ENCODE data around the gene WIPI1. TPM values are rescaled to one million over a fixed set of nuclear protein-coding genes. Genes with fewer than 3 reads are reported as not detected.

Gene WIPI1
- total and polyA plus RNA-seq, 10 of the 15 experiments (the other 5 are each of a cell fraction or from before 2014, with no cell fraction given) = 6.5 to 44.5 (median 26.2) TPM

DNA sequence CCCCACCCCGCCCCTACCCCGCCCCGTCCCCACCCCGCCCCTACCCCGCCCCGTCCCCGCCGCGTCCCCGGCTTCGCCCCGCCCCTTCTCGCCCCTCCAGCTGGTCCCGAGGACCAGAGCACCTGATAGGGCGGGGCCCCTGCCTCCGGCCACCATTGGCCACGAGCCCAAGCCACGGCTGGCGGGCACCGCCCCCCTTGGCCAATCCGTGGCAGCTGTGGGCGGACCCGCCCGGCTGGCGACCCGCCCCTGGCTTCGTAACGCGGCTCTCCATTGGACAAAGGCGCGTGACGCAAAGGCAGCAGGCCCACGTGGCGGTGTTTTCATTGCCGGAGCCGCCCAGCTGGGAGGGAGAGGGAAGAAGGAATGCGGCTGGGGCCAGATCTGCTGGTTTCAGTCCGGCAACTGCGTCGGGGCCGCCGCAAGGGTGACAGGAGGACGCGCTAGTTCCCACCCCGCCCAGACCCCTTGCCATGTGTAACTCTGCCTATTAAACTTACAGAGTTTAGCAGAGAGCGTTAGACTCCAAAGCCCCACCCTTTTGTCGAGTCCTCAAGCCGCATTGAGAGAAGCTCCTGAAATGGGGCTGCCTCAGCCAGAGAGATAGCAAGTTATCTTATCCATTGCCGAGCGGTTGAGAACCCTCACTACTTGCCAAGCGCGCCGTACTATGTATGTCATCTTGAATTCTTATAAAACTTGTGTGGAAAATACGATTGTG, 403 bp upstream of the WIPI1 start (continued):
- TF ChIP-seq, protein P1, sequence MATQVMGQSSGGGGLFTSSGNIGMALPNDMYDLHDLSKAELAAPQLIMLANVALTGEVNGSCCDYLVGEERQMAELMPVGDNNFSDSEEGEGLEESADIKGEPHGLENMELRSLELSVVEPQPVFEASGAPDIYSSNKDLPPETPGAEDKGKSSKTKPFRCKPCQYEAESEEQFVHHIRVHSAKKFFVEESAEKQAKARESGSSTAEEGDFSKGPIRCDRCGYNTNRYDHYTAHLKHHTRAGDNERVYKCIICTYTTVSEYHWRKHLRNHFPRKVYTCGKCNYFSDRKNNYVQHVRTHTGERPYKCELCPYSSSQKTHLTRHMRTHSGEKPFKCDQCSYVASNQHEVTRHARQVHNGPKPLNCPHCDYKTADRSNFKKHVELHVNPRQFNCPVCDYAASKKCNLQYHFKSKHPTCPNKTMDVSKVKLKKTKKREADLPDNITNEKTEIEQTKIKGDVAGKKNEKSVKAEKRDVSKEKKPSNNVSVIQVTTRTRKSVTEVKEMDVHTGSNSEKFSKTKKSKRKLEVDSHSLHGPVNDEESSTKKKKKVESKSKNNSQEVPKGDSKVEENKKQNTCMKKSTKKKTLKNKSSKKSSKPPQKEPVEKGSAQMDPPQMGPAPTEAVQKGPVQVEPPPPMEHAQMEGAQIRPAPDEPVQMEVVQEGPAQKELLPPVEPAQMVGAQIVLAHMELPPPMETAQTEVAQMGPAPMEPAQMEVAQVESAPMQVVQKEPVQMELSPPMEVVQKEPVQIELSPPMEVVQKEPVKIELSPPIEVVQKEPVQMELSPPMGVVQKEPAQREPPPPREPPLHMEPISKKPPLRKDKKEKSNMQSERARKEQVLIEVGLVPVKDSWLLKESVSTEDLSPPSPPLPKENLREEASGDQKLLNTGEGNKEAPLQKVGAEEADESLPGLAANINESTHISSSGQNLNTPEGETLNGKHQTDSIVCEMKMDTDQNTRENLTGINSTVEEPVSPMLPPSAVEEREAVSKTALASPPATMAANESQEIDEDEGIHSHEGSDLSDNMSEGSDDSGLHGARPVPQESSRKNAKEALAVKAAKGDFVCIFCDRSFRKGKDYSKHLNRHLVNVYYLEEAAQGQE (IDR thresholded peaks at IDR 0.05; ENCODE audit: low read depth, low read length) = no peak
- TF ChIP-seq RUNX3 (IDR thresholded peaks at IDR 0.05; ENCODE audit: low read length) (peak; percentile 12; the same call in 1 of the 2 replicates), FOS (IDR thresholded peaks at IDR 0.05; ENCODE audit: borderline replicate concordance, extremely low read depth, insufficient read length) (peak; percentile 47), ZNF207 (IDR thresholded peaks at IDR 0.05; ENCODE audit: borderline replicate concordance) (no peak), BRCA1 (IDR thresholded peaks at IDR 0.05; ENCODE audit: low read depth, low read length) (no peak), MEF2A (IDR thresholded peaks at IDR 0.05; ENCODE audit: insufficient read depth, low read depth, low read length) (no peak), HDGF (IDR thresholded peaks at IDR 0.05) (peak; percentile 81), NBN (IDR thresholded peaks at IDR 0.05) (no peak), CREM (IDR thresholded peaks at IDR 0.05; ENCODE audit: low read depth) (peak; percentile 77), MYB (IDR thresholded peaks at IDR 0.05; ENCODE audit: borderline replicate concordance, low read depth, low read length) (no peak), ETV6 (conservative IDR thresholded peaks at IDR 0.05 in 1 of 2, IDR thresholded peaks at IDR 0.05 in 1 of 2; ENCODE audit: borderline replicate concordance in 1 of 2, low read depth in 1 of 2) (no peak), STAT3 (IDR thresholded peaks at IDR 0.05; ENCODE audit: low read depth, low read length) (no peak), BMI1 (IDR thresholded peaks at IDR 0.05; ENCODE audit: borderline replicate concordance) (no peak), SMARCA5 (IDR thresholded peaks at IDR 0.05) (no peak)
- TF ChIP-seq, protein P2, sequence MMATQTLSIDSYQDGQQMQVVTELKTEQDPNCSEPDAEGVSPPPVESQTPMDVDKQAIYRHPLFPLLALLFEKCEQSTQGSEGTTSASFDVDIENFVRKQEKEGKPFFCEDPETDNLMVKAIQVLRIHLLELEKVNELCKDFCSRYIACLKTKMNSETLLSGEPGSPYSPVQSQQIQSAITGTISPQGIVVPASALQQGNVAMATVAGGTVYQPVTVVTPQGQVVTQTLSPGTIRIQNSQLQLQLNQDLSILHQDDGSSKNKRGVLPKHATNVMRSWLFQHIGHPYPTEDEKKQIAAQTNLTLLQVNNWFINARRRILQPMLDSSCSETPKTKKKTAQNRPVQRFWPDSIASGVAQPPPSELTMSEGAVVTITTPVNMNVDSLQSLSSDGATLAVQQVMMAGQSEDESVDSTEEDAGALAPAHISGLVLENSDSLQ (IDR thresholded peaks at IDR 0.05) = no peak
- TF ChIP-seq, protein P3, sequence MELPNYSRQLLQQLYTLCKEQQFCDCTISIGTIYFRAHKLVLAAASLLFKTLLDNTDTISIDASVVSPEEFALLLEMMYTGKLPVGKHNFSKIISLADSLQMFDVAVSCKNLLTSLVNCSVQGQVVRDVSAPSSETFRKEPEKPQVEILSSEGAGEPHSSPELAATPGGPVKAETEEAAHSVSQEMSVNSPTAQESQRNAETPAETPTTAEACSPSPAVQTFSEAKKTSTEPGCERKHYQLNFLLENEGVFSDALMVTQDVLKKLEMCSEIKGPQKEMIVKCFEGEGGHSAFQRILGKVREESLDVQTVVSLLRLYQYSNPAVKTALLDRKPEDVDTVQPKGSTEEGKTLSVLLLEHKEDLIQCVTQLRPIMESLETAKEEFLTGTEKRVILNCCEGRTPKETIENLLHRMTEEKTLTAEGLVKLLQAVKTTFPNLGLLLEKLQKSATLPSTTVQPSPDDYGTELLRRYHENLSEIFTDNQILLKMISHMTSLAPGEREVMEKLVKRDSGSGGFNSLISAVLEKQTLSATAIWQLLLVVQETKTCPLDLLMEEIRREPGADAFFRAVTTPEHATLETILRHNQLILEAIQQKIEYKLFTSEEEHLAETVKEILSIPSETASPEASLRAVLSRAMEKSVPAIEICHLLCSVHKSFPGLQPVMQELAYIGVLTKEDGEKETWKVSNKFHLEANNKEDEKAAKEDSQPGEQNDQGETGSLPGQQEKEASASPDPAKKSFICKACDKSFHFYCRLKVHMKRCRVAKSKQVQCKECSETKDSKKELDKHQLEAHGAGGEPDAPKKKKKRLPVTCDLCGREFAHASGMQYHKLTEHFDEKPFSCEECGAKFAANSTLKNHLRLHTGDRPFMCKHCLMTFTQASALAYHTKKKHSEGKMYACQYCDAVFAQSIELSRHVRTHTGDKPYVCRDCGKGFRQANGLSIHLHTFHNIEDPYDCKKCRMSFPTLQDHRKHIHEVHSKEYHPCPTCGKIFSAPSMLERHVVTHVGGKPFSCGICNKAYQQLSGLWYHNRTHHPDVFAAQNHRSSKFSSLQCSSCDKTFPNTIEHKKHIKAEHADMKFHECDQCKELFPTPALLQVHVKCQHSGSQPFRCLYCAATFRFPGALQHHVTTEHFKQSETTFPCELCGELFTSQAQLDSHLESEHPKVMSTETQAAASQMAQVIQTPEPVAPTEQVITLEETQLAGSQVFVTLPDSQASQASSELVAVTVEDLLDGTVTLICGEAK (IDR thresholded peaks at IDR 0.05; ENCODE audit: borderline replicate concordance) = no peak
- TF ChIP-seq, protein P4, sequence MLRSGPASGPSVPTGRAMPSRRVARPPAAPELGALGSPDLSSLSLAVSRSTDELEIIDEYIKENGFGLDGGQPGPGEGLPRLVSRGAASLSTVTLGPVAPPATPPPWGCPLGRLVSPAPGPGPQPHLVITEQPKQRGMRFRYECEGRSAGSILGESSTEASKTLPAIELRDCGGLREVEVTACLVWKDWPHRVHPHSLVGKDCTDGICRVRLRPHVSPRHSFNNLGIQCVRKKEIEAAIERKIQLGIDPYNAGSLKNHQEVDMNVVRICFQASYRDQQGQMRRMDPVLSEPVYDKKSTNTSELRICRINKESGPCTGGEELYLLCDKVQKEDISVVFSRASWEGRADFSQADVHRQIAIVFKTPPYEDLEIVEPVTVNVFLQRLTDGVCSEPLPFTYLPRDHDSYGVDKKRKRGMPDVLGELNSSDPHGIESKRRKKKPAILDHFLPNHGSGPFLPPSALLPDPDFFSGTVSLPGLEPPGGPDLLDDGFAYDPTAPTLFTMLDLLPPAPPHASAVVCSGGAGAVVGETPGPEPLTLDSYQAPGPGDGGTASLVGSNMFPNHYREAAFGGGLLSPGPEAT (IDR thresholded peaks at IDR 0.05; ENCODE audit: low read depth) = no peak
- TF ChIP-seq, protein P5, sequence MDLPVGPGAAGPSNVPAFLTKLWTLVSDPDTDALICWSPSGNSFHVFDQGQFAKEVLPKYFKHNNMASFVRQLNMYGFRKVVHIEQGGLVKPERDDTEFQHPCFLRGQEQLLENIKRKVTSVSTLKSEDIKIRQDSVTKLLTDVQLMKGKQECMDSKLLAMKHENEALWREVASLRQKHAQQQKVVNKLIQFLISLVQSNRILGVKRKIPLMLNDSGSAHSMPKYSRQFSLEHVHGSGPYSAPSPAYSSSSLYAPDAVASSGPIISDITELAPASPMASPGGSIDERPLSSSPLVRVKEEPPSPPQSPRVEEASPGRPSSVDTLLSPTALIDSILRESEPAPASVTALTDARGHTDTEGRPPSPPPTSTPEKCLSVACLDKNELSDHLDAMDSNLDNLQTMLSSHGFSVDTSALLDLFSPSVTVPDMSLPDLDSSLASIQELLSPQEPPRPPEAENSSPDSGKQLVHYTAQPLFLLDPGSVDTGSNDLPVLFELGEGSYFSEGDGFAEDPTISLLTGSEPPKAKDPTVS (IDR thresholded peaks at IDR 0.05; ENCODE audit: low read depth, low read length) = no peak
